ENCODE results near the gene HAPSTR1. TPM values are rescaled to one million over a fixed set of nuclear protein-coding genes. Genes with fewer than 3 reads are reported as not detected.

HAPSTR1 gene
- total and polyA plus RNA-seq, 2 donors (not counting 3 experiments of a cell fraction or from before 2014, with no cell fraction given) = 15.7 to 63.7 TPM

GRCh38 chr16:9077091-9077809 is 14.2 kb upstream of the HAPSTR1 start:
- dilution Hi-C loops (cut with MboI; ENCODE audit: extremely low pct_ligation_motif_present, low sequenced_read_pairs) = no loop called here
- ChIA-PET POLR2A (no interaction called here), CTCF (interaction anchor here (1.2 to 1.5 kb wide), 2 partner anchors 8 to 115 kb away, joined by 3 read pairs; no protein-coding TSS in a partner anchor)
- TF ChIP-seq GATA2 (IDR thresholded peaks at IDR 0.05; ENCODE audit: insufficient read depth, insufficient read length, low read depth, low read length) = peak; percentile 77
- no peak for TF ChIP-seq POLR2A (IDR thresholded peaks at IDR 0.05; ENCODE audit: low read depth, low read length)
- TF ChIP-seq JUN (IDR thresholded peaks at IDR 0.05; ENCODE audit: borderline replicate concordance, insufficient read depth, insufficient read length, low read depth) = no peak
- TF ChIP-seq, protein P1, sequence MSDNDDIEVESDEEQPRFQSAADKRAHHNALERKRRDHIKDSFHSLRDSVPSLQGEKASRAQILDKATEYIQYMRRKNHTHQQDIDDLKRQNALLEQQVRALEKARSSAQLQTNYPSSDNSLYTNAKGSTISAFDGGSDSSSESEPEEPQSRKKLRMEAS (IDR thresholded peaks at IDR 0.05; ENCODE audit: insufficient read depth, insufficient read length) = no peak
- no peak for TF ChIP-seq EZH2 (IDR thresholded peaks at IDR 0.05; ENCODE audit: borderline replicate concordance, low read depth, low read length, severe bottlenecking)
- no peak for TF ChIP-seq POLR2AphosphoS5 (IDR thresholded peaks at IDR 0.05; ENCODE audit: insufficient read depth, low read depth, low read length)
- H3K9me3 ChIP-seq (replicated peaks; ENCODE audit: control insufficient read depth, insufficient read depth, low read length) = no peaks in the 10 kb centered on the region
- H3K27ac ChIP-seq (ENCODE audit: insufficient read depth, low read depth, low read length) = no peak overlapping the region
- peaks cover 5% of the 10 kb centered on the region for H3K4me1 ChIP-seq (ENCODE audit: control insufficient read depth, extremely low read depth, insufficient read depth, low read length)
- H3K4me3 ChIP-seq (replicated peaks in 1 of 3; ENCODE audit: insufficient read depth in 1 of 3, low read depth in 1 of 3, low read length in 3 of 3) = no peak overlapping the region
- no peaks in the 10 kb centered on the region for H3K36me3 ChIP-seq (ENCODE audit: control insufficient read depth in 2 of 2, extremely low read depth in 1 of 2, insufficient read depth in 2 of 2, low read length in 2 of 2)
- BruUV-seq (replicated peaks) = no TSS peak
- no peaks in the 10 kb centered on the region for H3K27me3 ChIP-seq (ENCODE audit: control insufficient read depth in 2 of 2, insufficient read depth in 2 of 2, low read length in 2 of 2)
- no peak overlapping the region for H3K4me2 ChIP-seq (ENCODE audit: insufficient read depth, low read length)
- peak overlapping the region; percentile 12 for H2AFZ ChIP-seq (ENCODE audit: low read depth, low read length)
- no peak for FAIRE-seq
- no peaks in the 10 kb centered on the region for H3K79me2 ChIP-seq (ENCODE audit: control insufficient read depth, insufficient read depth, low read length)
- DNase-seq (ENCODE audit: low read depth, low spot score) = no peak
- intact Hi-C loops (cut with micrococcal nuclease) = no loop called here
- H3K9me1 ChIP-seq (replicated peaks; ENCODE audit: control insufficient read depth, extremely low read depth, insufficient read depth, low read length) = no peaks in the 10 kb centered on the region
- H4K20me1 ChIP-seq (replicated peaks; ENCODE audit: control insufficient read depth, extremely low read depth, insufficient read depth, low read length) = no peaks in the 10 kb centered on the region
- H3K9ac ChIP-seq (replicated peaks; ENCODE audit: extremely low read depth, insufficient read depth, low read length) = no peak overlapping the region
